ENCODE data around the gene TRAM2. TPM values are rescaled to one million over a fixed set of nuclear protein-coding genes. Genes with fewer than 3 reads are reported as not detected.

Gene TRAM2
- total RNA-seq, 1 experiment from 2014 or later: 12.8 TPM

DNA sequence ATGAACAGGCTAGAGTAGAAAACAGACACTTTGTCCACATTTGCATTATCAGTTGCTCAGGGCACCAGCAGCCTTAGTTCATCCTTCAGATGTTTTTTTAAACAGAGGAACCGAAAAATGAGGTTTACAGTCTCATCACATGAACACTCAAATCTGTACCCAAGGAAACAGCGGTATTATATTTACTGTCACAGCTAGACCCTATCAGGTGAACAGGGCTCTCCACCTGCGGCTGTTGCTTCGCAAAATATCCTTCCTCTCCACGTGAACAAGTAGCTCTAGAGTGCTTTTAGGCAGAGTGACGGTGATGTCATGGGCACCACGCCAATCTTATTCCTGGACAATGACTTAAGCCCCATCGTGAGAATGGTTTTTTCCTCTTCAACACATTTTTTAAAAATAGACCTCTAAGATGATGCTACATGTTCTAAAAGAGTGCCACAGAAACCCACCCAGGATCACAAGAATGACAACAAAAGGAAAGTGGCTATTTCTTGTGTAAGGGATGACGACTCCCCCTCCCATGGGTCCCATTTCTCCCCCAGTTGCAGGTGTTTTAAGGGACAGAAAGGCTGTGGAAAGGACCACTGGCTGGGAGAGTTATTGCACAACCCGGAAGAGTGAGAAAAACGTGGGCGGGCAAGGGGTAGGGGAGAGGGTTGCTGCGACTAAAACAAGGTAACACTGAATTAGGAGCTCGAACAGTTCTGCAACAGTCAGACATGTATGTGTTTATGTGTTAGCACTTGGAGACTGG is 79.0 kb downstream of the TRAM2 start:
- no peak overlapping the region for H3K27ac Mint-ChIP-seq (ENCODE audit: unreplicated experiment)
- intact Hi-C loops (cut with micrococcal nuclease; ENCODE audit: unreplicated experiment): loop anchor here (1.0 kb wide), 1 partner anchor 40 kb away; no protein-coding TSS in a partner anchor
- no TSS peak for BruUV-seq (replicated peaks)

DNA sequence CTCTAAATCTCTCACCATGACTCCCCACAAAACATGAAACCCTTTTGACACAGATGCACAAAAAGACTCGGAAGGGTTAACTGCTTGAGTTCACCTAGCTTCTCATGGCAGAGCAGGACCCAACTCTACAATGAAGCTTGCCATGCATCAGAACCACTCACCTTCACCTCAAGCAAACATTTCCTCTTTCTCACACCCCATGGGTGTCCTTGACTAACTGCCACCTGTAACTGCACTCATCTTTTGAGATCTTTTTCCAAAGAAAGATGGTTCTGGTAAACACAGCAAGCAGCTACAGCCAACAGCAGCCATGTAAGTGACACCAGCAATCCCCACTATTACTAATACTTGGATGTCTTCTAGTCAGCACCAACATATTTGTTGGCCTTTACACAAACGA is 80.2 kb downstream of the TRAM2 start:
- no peaks in the 10 kb centered on the region for H3K4me1 Mint-ChIP-seq (ENCODE audit: low read depth, unreplicated experiment)
- H3K4me3 Mint-ChIP-seq (ENCODE audit: low read depth, unreplicated experiment): no peak overlapping the region
- H3K27me3 Mint-ChIP-seq (ENCODE audit: unreplicated experiment): no peaks in the 10 kb centered on the region
- intact Hi-C loops (cut with micrococcal nuclease; ENCODE audit: unreplicated experiment): no loop called here
- no TSS peak for BruUV-seq (replicated peaks)
- TF ChIP-seq, protein P1, sequence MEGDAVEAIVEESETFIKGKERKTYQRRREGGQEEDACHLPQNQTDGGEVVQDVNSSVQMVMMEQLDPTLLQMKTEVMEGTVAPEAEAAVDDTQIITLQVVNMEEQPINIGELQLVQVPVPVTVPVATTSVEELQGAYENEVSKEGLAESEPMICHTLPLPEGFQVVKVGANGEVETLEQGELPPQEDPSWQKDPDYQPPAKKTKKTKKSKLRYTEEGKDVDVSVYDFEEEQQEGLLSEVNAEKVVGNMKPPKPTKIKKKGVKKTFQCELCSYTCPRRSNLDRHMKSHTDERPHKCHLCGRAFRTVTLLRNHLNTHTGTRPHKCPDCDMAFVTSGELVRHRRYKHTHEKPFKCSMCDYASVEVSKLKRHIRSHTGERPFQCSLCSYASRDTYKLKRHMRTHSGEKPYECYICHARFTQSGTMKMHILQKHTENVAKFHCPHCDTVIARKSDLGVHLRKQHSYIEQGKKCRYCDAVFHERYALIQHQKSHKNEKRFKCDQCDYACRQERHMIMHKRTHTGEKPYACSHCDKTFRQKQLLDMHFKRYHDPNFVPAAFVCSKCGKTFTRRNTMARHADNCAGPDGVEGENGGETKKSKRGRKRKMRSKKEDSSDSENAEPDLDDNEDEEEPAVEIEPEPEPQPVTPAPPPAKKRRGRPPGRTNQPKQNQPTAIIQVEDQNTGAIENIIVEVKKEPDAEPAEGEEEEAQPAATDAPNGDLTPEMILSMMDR (IDR thresholded peaks at IDR 0.05; ENCODE audit: unreplicated experiment): no peak
- DNase-seq: no peak
- CTCF ChIA-PET: no interaction called here
- H3K27ac Mint-ChIP-seq (ENCODE audit: unreplicated experiment): no peak overlapping the region
- H3K9me3 Mint-ChIP-seq (ENCODE audit: low read depth, unreplicated experiment): no peaks in the 10 kb centered on the region
- H3K36me3 Mint-ChIP-seq (ENCODE audit: insufficient read depth, unreplicated experiment): no peaks in the 10 kb centered on the region

More for the DNA sequence above, 79.0 kb downstream of the TRAM2 start:
- Mint-ChIP-seq H3K4me3 (ENCODE audit: low read depth, unreplicated experiment) (no peak overlapping the region), H3K4me1 (ENCODE audit: low read depth, unreplicated experiment) (peaks cover 7% of the 10 kb centered on the region), H3K36me3 (ENCODE audit: insufficient read depth, unreplicated experiment) (no peaks in the 10 kb centered on the region), H3K27me3 (ENCODE audit: unreplicated experiment) (no peaks in the 10 kb centered on the region), H3K9me3 (ENCODE audit: low read depth, unreplicated experiment) (no peaks in the 10 kb centered on the region)
- CTCF ChIA-PET: no interaction called here
- TF ChIP-seq, protein P1 (IDR thresholded peaks at IDR 0.05; ENCODE audit: unreplicated experiment): no peak
- DNase-seq: no peak

DNA sequence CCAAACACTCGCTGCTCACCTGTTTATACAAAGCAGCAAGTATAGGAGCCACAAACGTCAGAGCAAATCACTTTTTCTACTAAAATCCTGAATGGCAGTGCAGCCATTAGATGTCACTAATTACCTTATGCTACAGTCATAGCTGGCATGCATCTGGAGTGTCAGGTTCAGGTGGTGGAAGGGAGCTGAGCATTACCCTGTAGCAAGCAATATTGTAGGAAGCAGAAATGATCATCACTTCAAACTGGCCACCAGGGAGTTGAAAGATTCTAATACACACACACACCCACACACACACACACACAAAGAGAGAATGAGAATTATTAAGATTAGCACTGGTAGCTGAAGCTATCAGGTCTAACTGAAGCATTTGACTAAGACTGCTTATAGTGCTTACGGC is 80.9 kb downstream of the TRAM2 start:
- intact Hi-C loops (cut with micrococcal nuclease; ENCODE audit: unreplicated experiment): no loop called here
- H3K27ac Mint-ChIP-seq (ENCODE audit: unreplicated experiment): no peak overlapping the region
- CTCF ChIA-PET: no interaction called here
- H3K4me3 Mint-ChIP-seq (ENCODE audit: low read depth, unreplicated experiment): no peak overlapping the region
- no peaks in the 10 kb centered on the region for H3K4me1 Mint-ChIP-seq (ENCODE audit: low read depth, unreplicated experiment)
- no peaks in the 10 kb centered on the region for H3K9me3 Mint-ChIP-seq (ENCODE audit: low read depth, unreplicated experiment)
- TF ChIP-seq, protein P1 (IDR thresholded peaks at IDR 0.05; ENCODE audit: unreplicated experiment): no peak
- H3K36me3 Mint-ChIP-seq (ENCODE audit: insufficient read depth, unreplicated experiment): no peaks in the 10 kb centered on the region
- no peaks in the 10 kb centered on the region for H3K27me3 Mint-ChIP-seq (ENCODE audit: unreplicated experiment)
- BruUV-seq (replicated peaks): no TSS peak
- DNase-seq: no peak

DNA sequence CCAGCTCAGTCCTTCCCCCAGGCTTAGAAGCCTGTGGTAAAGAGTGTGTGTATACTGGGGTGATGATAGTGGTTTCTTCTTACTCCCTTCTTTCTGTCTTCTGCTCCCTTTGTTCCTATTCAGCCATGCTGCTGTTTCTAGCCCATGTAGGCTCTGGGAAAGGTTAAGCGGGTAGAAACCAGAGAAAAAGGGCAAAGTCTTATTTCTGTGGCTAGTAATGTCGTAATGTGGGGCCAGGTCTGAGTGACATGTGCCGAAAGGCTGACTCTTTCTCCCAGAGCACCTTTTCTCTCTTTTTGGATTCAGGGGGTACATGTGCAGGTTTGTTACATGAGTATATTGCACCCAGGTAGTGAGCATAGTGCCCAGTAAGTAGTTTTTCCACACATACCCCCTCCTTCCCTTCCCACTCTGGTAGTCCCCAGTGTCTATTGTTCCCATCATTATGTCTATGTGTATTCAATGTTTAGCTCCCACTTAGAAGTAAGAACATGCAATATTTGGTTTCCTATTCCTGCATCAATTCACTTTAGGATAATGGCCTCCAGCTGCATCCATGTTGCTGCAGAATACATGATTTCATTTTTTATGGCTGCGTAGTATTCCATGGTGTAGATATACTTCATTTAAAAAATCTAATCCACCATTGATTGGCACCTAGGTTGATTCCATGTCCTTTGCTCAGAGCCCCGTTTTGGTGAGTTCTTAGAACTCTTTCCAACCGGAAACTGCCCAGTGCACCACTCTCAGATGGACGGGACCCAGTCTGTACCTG is 82.4 kb downstream of the TRAM2 start:
- CTCF ChIA-PET: no interaction called here
- DNase-seq: no peak
- no peaks in the 10 kb centered on the region for H3K9me3 Mint-ChIP-seq (ENCODE audit: low read depth, unreplicated experiment)
- H3K27ac Mint-ChIP-seq (ENCODE audit: unreplicated experiment): no peak overlapping the region
- TF ChIP-seq, protein P1 (IDR thresholded peaks at IDR 0.05; ENCODE audit: unreplicated experiment): no peak
- no peaks in the 10 kb centered on the region for H3K36me3 Mint-ChIP-seq (ENCODE audit: insufficient read depth, unreplicated experiment)
- BruUV-seq (replicated peaks): no TSS peak
- intact Hi-C loops (cut with micrococcal nuclease; ENCODE audit: unreplicated experiment): no loop called here
- no peak overlapping the region for H3K4me3 Mint-ChIP-seq (ENCODE audit: low read depth, unreplicated experiment)
- no peaks in the 10 kb centered on the region for H3K4me1 Mint-ChIP-seq (ENCODE audit: low read depth, unreplicated experiment)
- H3K27me3 Mint-ChIP-seq (ENCODE audit: unreplicated experiment): no peaks in the 10 kb centered on the region

Data from Calu3 (cell line).